RWPE2 (cell line): ENCODE data around the gene KCTD10.
"Not testable (repeated sequence)": the region's sequence is repeated elsewhere in the genome, so short reads cannot be mapped to it uniquely, and the experiment has no call there.

Source experiments
- ATAC-seq: fragments of 200-7000 bp; cut with Tn5 transposase; 3 replicates; pipeline ENCODE4 v1.9.1; 2021; ENCODE audit warnings: low read depth
- DNase-seq: peaks from one replicate; pipeline ENCODE4 v3.0.0-alpha.2; 2020; ENCODE audit warnings: low spot score
- H3K27ac ChIP-seq: fragments of 450-650 bp; 2 replicates; pipeline ENCODE4 v1.5.1; 2017; ENCODE audit warnings: mild to moderate bottlenecking; ENCODE audit not compliant: poor library complexity, severe bottlenecking
- H3K27me3 ChIP-seq: fragments of 250-450 bp; sonication (Bioruptor Pico); 2 replicates; pipeline ENCODE4 v1.5.1; 2021; ENCODE audit warnings: mild to moderate bottlenecking, moderate library complexity; ENCODE audit not compliant: insufficient read depth, poor library complexity, severe bottlenecking
- H3K36me3 ChIP-seq: fragments of 250-450 bp; sonication (Bioruptor Pico); 2 replicates; pipeline ENCODE4 v1.5.1; 2020; ENCODE audit warnings: low read depth, mild to moderate bottlenecking, moderate library complexity
- H3K4me1 ChIP-seq: fragments of 250-450 bp; sonication (Bioruptor Pico); 2 replicates; pipeline ENCODE4 v1.5.1; 2021; ENCODE audit warnings: mild to moderate bottlenecking, moderate library complexity; ENCODE audit not compliant: insufficient read depth, poor library complexity, severe bottlenecking
- H3K4me3 ChIP-seq: fragments of 250-450 bp; sonication (Bioruptor Pico); 2 replicates; pipeline ENCODE4 v1.5.1; 2021; ENCODE audit warnings: mild to moderate bottlenecking, moderate library complexity; ENCODE audit not compliant: severe bottlenecking
- H3K9me3 ChIP-seq: fragments of 250-450 bp; sonication (Bioruptor Pico); 2 replicates; pipeline ENCODE4 v1.5.1; 2021; ENCODE audit warnings: mild to moderate bottlenecking, moderate library complexity; ENCODE audit not compliant: severe bottlenecking
- TF ChIP-seq, protein P1 (sequence below): fragments of 450-650 bp; IDR thresholded peaks from one replicate; pipeline ENCODE4 v1.5.1; 2017; ENCODE audit warnings: mild to moderate bottlenecking, moderate library complexity; ENCODE audit not compliant: poor library complexity, severe bottlenecking

KCTD10 gene

DNA sequence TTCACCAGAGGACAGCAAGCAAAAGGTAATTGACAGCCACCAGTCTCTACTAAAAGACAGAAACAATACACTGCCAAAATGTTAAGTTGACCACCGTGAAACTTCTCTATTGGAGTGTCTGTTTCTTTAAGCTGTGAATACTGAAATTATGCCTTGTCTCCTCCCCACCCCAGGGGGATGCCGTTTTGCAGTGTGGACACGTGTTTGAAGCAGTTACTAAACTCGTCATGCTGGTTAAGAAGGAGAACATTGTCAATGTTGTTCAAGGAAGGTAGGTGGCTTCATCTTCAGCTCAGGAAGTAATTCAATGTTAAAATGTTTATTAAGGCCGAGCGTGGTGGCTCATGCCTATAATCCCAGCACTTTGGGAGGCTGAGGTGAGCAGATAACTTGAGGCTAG is 32.8 kb downstream of the KCTD10 start:
- no peaks in the 10 kb centered on the region for H3K9me3 ChIP-seq
- H3K27ac ChIP-seq: no peak overlapping the region
- H3K4me3 ChIP-seq: no peak overlapping the region
- TF ChIP-seq, protein P1, sequence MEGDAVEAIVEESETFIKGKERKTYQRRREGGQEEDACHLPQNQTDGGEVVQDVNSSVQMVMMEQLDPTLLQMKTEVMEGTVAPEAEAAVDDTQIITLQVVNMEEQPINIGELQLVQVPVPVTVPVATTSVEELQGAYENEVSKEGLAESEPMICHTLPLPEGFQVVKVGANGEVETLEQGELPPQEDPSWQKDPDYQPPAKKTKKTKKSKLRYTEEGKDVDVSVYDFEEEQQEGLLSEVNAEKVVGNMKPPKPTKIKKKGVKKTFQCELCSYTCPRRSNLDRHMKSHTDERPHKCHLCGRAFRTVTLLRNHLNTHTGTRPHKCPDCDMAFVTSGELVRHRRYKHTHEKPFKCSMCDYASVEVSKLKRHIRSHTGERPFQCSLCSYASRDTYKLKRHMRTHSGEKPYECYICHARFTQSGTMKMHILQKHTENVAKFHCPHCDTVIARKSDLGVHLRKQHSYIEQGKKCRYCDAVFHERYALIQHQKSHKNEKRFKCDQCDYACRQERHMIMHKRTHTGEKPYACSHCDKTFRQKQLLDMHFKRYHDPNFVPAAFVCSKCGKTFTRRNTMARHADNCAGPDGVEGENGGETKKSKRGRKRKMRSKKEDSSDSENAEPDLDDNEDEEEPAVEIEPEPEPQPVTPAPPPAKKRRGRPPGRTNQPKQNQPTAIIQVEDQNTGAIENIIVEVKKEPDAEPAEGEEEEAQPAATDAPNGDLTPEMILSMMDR: no peak
- ATAC-seq (no peak), DNase-seq (no peak)
- H3K36me3 ChIP-seq: peaks cover 36% of the 10 kb centered on the region
- H3K4me1 ChIP-seq: no peaks in the 10 kb centered on the region
- no peaks in the 10 kb centered on the region for H3K27me3 ChIP-seq

DNA sequence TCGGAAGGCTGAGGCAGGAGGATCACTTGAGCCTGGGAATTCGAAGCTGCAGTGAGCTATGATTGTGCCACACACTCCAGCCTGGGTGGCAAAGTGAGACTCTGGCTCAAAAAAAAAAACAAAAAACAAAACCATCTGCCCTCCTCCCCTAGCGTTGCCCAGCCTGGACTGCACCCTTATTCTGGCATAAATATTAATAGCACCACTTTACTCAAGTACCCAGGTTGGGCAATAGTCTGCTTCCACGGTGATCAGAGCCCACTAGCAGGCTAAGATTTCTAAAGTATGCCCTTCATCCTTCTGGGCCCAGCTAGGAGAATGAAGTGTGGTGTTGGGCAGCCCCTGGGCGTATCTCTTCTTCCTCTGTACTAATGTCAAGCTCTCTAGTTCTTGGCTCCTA is 33.3 kb downstream of the KCTD10 start:
- Histone ChIP-seq H3K27ac (no peak overlapping the region), H3K36me3 (peaks cover 32% of the 10 kb centered on the region), H3K4me1 (no peaks in the 10 kb centered on the region), H3K4me3 (no peak overlapping the region), H3K9me3 (no peaks in the 10 kb centered on the region), H3K27me3 (no peaks in the 10 kb centered on the region)
- TF ChIP-seq, protein P1: no peak
- ATAC-seq (no peak; the same call in 2 of the 3 replicates), DNase-seq (no peak)

DNA sequence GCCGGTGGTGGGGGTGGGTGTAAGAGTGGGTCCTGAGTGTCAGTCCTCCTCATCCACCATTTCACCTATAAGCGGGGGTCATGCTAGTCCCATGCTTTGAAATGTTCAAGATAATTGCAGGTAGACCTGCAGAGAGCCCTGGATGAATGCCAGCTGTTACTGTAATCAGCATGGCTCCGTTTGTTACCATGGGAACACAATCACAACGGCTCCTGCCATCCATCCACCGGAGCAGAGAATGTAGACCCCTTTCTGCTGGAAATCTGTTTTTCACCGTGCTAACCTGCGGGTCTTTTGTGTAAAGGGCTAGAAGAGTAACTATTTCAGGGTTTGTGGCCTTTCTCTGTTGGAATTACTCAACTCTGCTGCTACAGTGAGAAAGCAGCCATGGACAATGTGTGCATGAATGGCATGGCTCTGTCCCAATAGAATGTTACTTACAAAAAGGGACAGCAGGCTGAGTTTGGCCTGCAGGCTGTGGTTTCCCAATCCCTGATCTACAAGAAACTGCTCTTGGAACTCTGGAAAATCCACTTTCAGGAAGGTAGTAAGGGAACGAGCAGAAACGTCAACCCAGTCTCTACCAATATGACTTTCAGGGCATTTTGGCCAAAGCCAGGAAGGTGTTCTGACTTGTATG is 36.1 kb downstream of the KCTD10 start:
- Histone ChIP-seq H3K27ac (no peak overlapping the region), H3K4me1 (no peaks in the 10 kb centered on the region), H3K9me3 (no peaks in the 10 kb centered on the region), H3K36me3 (peaks cover 8% of the 10 kb centered on the region), H3K4me3 (no peak overlapping the region), H3K27me3 (no peaks in the 10 kb centered on the region)
- TF ChIP-seq, protein P1: no peak
- DNase-seq: no peak
- ATAC-seq: no peak

DNA sequence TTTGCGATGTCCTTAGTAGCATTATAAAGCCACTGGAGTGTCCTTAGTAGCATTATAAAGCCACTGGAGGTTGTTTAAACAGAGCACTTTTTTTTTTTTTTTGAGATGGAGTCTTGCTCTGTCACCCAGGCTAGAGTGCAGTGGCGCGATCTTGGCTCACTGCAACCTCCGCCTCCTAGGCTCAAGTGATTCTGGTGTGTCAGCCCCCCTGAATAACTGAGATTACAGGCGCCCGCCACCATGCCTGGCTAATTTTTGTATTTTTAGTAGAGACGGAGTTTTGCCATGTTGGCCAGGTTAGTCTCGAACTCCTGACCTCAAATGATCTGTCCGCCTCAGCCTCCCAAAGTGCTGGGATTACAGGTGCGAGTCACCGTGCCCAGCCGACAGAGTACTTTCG is 37.1 kb downstream of the KCTD10 start:
- not testable (repeated sequence) for H3K9me3 ChIP-seq, ATAC-seq, H3K27ac ChIP-seq

DNA sequence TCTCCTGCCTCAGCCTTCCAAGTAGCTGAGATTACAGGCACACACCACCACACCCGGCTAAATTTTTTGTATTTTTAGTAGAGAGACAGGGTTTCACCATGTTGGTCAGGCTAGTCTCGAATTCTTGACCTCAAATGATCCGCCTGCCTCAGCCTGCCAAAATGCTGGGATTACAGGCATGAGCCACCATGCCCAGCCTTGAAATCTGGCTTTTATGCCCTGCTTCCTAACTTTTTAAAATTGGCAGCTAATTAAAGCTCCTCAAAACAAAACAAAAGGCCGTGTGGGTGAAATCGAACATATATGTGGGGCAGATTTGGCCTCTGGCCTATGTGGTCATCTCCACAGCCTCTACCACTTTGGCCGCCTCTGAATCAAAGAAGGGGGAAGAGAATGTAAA is 37.9 kb downstream of the KCTD10 start:
- Histone ChIP-seq H3K4me1 (no peaks in the 10 kb centered on the region), H3K27me3 (no peaks in the 10 kb centered on the region), H3K27ac (no peak overlapping the region), H3K9me3 (no peaks in the 10 kb centered on the region), H3K36me3 (no peaks in the 10 kb centered on the region), H3K4me3 (no peak overlapping the region)
- DNase-seq: no peak
- TF ChIP-seq, protein P1: no peak
- ATAC-seq: no peak

More for the DNA sequence above, 37.1 kb downstream of the KCTD10 start:
- H3K36me3 ChIP-seq, H3K27me3 ChIP-seq, DNase-seq, H3K4me1 ChIP-seq, H3K4me3 ChIP-seq: not testable (repeated sequence)
